H1 (cell line): ENCODE results near the gene CFB. TPM values are rescaled to one million over a fixed set of nuclear protein-coding genes. Genes with fewer than 3 reads are reported as not detected.

Experiments used
- CTCF ChIA-PET: fragments of 300-600 bp; sonication (Branson Sonifier 250); formaldehyde crosslinking; loops from one replicate; lab custom pipeline; 2021; ENCODE audit not compliant: partially characterized antibody; lab: Charles Lee
- POLR2A ChIA-PET: fragments of 300-600 bp; sonication (Branson Sonifier 250); formaldehyde crosslinking; loops from one replicate; lab custom pipeline; 2021; ENCODE audit warnings: inconsistent platforms; ENCODE audit not compliant: partially characterized antibody; lab: Charles Lee
- DNase-seq, 2 experiments: peaks; one replicate each; pipeline versions ENCODE4 v3.0.0 to v3.0.0-alpha.2; 2010 to 2022; ENCODE audit warnings: low spot score in 2 of 2, low read depth in 1 of 2, mixed read lengths in 1 of 2
- FAIRE-seq: peaks from 2 replicates; lab custom pipeline; 2011; peaks lifted over from hg19 to GRCh38; lab: Jason Lieb, UNC
- H2AFZ ChIP-seq: 2 replicates; pipeline ENCODE4 v1.8.1; 2012; ENCODE audit warnings: low read length, inconsistent platforms
- H2AK5ac ChIP-seq: 2 replicates; pipeline ENCODE4 v1.6.1; 2013; ENCODE audit warnings: low read depth, low read length
- H2BK120ac ChIP-seq: replicated peaks from 2 replicates; pipeline ENCODE3; 2013; ENCODE audit warnings: low read depth, low read length, inconsistent platforms
- H2BK12ac ChIP-seq: 2 replicates; pipeline ENCODE4 v1.6.1; 2013; ENCODE audit warnings: low read depth, low read length
- H2BK15ac ChIP-seq: 2 replicates; pipeline ENCODE4 v1.6.1; 2013; ENCODE audit warnings: low read length
- H2BK20ac ChIP-seq: 2 replicates; pipeline ENCODE4 v1.6.1; 2013; ENCODE audit warnings: low read length
- H2BK5ac ChIP-seq: 2 replicates; pipeline ENCODE4 v1.6.1; 2013; ENCODE audit warnings: low read depth, low read length
- H3K14ac ChIP-seq: 2 replicates; pipeline ENCODE4 v1.6.1; 2013; ENCODE audit warnings: inconsistent platforms; ENCODE audit not compliant: insufficient read length
- H3K18ac ChIP-seq: 2 replicates; pipeline ENCODE4 v1.6.1; 2013; ENCODE audit warnings: low read length; ENCODE audit errors: extremely low read depth
- H3K23ac ChIP-seq: 2 replicates; pipeline ENCODE4 v1.6.1; 2013; ENCODE audit warnings: inconsistent platforms; ENCODE audit not compliant: insufficient read length
- H3K23me2 ChIP-seq: 2 replicates; pipeline ENCODE4 v1.6.1; 2013; ENCODE audit warnings: low read depth, low read length
- H3K27ac ChIP-seq: 2 replicates; pipeline ENCODE4 v1.6.1; 2011; ENCODE audit warnings: low read depth, low read length, inconsistent platforms
- H3K27me3 ChIP-seq, 4 experiments: replicated peaks in 1 of 4; 1 replicate in 1 of 4; 2 replicates in 3 of 4; pipeline versions ENCODE4 v1.6.1 to v1.8.1; 2011 to 2013; ENCODE audit warnings: low read length in 3 of 4, mild to moderate bottlenecking in 3 of 4, inconsistent platforms in 2 of 4, mixed read lengths in 2 of 4, moderate library complexity in 1 of 4; ENCODE audit not compliant: control insufficient read depth in 3 of 4, insufficient read depth in 3 of 4; ENCODE audit errors: extremely low read depth in 1 of 4
- H3K36me3 ChIP-seq, 4 experiments: 2 replicates each; pipeline versions ENCODE4 v1.6.1 to v1.8.1; 2011 to 2013; ENCODE audit warnings: mild to moderate bottlenecking in 4 of 4, low read length in 3 of 4, moderate library complexity in 2 of 4, control low read depth in 1 of 4, inconsistent platforms in 1 of 4; ENCODE audit not compliant: insufficient read depth in 4 of 4, control insufficient read depth in 2 of 4
- H3K4ac ChIP-seq: replicated peaks from 2 replicates; pipeline ENCODE3; 2013; ENCODE audit warnings: low read length, low read depth, mixed read lengths, inconsistent platforms; ENCODE audit not compliant: insufficient read length
- H3K4me1 ChIP-seq, 4 experiments: replicated peaks in 1 of 4; 1 replicate in 1 of 4; 2 replicates in 3 of 4; pipeline versions ENCODE4 v1.6.1 to v1.8.1; 2011 to 2013; ENCODE audit warnings: low read length in 3 of 4, inconsistent platforms in 2 of 4, mixed read lengths in 1 of 4; ENCODE audit not compliant: insufficient read depth in 4 of 4, control insufficient read depth in 3 of 4
- H3K4me2 ChIP-seq, 2 experiments: 2 replicates each; pipeline versions ENCODE4 v1.6.1 to v1.8.1; 2011 to 2013; ENCODE audit warnings: low read depth in 2 of 2, low read length in 2 of 2, control low read depth in 1 of 2, inconsistent platforms in 1 of 2, mild to moderate bottlenecking in 1 of 2; ENCODE audit not compliant: insufficient read depth in 1 of 2
- H3K4me3 ChIP-seq, 4 experiments: fragments of 200-600, 300-600 bp in 1 of 4; sonication (generic), shearing (Covaris generic), sonication (Bioruptor Twin) in 1 of 4; 2 replicates each; pipeline versions ENCODE4 v1.5.1 to v1.8.1; 2011 to 2016; ENCODE audit warnings: low read length in 4 of 4, low read depth in 3 of 4, control low read depth in 2 of 4, inconsistent platforms in 2 of 4, mild to moderate bottlenecking in 2 of 4, mixed read lengths in 1 of 4, moderate library complexity in 1 of 4; ENCODE audit not compliant: insufficient read depth in 2 of 4; ENCODE audit errors: extremely low read depth in 1 of 4
- H3K56ac ChIP-seq: replicated peaks from 2 replicates; pipeline ENCODE3; 2013; ENCODE audit warnings: low read depth, mild to moderate bottlenecking, mixed read lengths, low read length, inconsistent platforms; ENCODE audit not compliant: insufficient read length
- H3K79me1 ChIP-seq: 2 replicates; pipeline ENCODE4 v1.6.1; 2013; ENCODE audit warnings: low read depth, low read length, control low read depth
- H3K79me2 ChIP-seq, 2 experiments: 2 replicates each; pipeline versions ENCODE4 v1.6.1 to v1.8.1; 2012 to 2013; ENCODE audit warnings: low read length in 2 of 2, mild to moderate bottlenecking in 2 of 2, inconsistent platforms in 1 of 2; ENCODE audit not compliant: insufficient read depth in 2 of 2, control insufficient read depth in 1 of 2
- H3K9ac ChIP-seq, 4 experiments: replicated peaks in 1 of 4; 1 replicate in 1 of 4; 2 replicates in 3 of 4; pipeline versions ENCODE4 v1.6.1 to v1.8.1; 2011 to 2013; ENCODE audit warnings: low read depth in 3 of 4, low read length in 3 of 4, control low read depth in 2 of 4, mild to moderate bottlenecking in 2 of 4, moderate library complexity in 2 of 4, inconsistent platforms in 1 of 4; ENCODE audit errors: extremely low read depth in 1 of 4
- H3K9me3 ChIP-seq, 2 experiments: 2 replicates each; pipeline versions ENCODE4 v1.6.1 to v1.8.1; 2012 to 2013; ENCODE audit warnings: mild to moderate bottlenecking in 2 of 2, moderate library complexity in 2 of 2, control low read depth in 1 of 2, inconsistent platforms in 1 of 2, low read depth in 1 of 2, low read length in 1 of 2, mixed read lengths in 1 of 2; ENCODE audit not compliant: insufficient read depth in 2 of 2
- H4K20me1 ChIP-seq, 2 experiments: replicated peaks in 1 of 2; 2 replicates each; pipeline versions ENCODE3 to v1.8.1; 2011 to 2013; ENCODE audit warnings: inconsistent platforms in 2 of 2, low read length in 2 of 2, mild to moderate bottlenecking in 1 of 2; ENCODE audit not compliant: insufficient read depth in 2 of 2, control insufficient read depth in 1 of 2
- H4K5ac ChIP-seq: 2 replicates; pipeline ENCODE4 v1.6.1; 2013; ENCODE audit warnings: low read length, low read depth, mixed read lengths, inconsistent platforms; ENCODE audit not compliant: insufficient read length
- H4K8ac ChIP-seq: 2 replicates; pipeline ENCODE4 v1.8.0; 2013; ENCODE audit warnings: mild to moderate bottlenecking, moderate library complexity, low read length, inconsistent platforms; ENCODE audit not compliant: insufficient read depth; ENCODE audit errors: extremely low read depth
- H4K91ac ChIP-seq: replicated peaks from 2 replicates; pipeline ENCODE3; 2013; ENCODE audit warnings: low read length, mixed read lengths, inconsistent platforms; ENCODE audit not compliant: insufficient read length
- BACH1 ChIP-seq: IDR thresholded peaks from 2 replicates; pipeline ENCODE4 v1.6.1; 2012; ENCODE audit warnings: low read length, improper control_type of control experiment
- HDAC2 ChIP-seq, 2 experiments: fragments of 300-600 bp in 1 of 2; sonication (generic) in 1 of 2; IDR thresholded peaks; 2 replicates each; pipeline ENCODE4 v1.6.1; 2011 to 2012; ENCODE audit warnings: low read depth in 2 of 2, low read length in 2 of 2, mild to moderate bottlenecking in 2 of 2, moderate library complexity in 2 of 2, borderline replicate concordance in 1 of 2, inconsistent platforms in 1 of 2
- KDM1A ChIP-seq: fragments of 200-600, 300-600 bp; sonication (generic); IDR thresholded peaks from 2 replicates; pipeline ENCODE4 v1.7.1; 2016; ENCODE audit warnings: mild to moderate bottlenecking, low read length, borderline replicate concordance
- KDM5A ChIP-seq: fragments of 200-600 bp; IDR thresholded peaks from 2 replicates; pipeline ENCODE4 v1.7.1; 2012; ENCODE audit warnings: mild to moderate bottlenecking, low read length, inconsistent platforms, mixed read lengths
- MAFK ChIP-seq: IDR thresholded peaks from 2 replicates; pipeline ENCODE4 v1.6.1; 2012; ENCODE audit warnings: low read depth, mild to moderate bottlenecking, improper control_type of control experiment, low read length
- RBBP5 ChIP-seq: IDR thresholded peaks from 2 replicates; pipeline ENCODE4 v1.7.1; 2012; ENCODE audit warnings: low read depth, mild to moderate bottlenecking, inconsistent platforms, low read length, moderate library complexity, borderline replicate concordance
- SIN3A ChIP-seq, 2 experiments: IDR thresholded peaks in 1 of 2; conservative IDR thresholded peaks in 1 of 2; 2 replicates each; pipeline ENCODE4 v1.6.1; 2011 to 2012; ENCODE audit warnings: low read length in 2 of 2, improper control_type of control experiment in 1 of 2, low read depth in 1 of 2, mild to moderate bottlenecking in 1 of 2
- TCF12 ChIP-seq: IDR thresholded peaks from 2 replicates; pipeline ENCODE4 v1.6.1; 2011; ENCODE audit warnings: low read depth, mild to moderate bottlenecking, low read length
- YY1 ChIP-seq: IDR thresholded peaks from 2 replicates; pipeline ENCODE4 v1.6.1; 2011; ENCODE audit warnings: low read depth, mild to moderate bottlenecking, low read length
- WGBS, 2 experiments: shearing (Covaris generic) in 1 of 2; methylation state at CpG; one replicate each; pipeline versions ENCODE4 v1.1.6 to v1.1.7; 2013 to 2015; ENCODE audit warnings: low lambda C conversion rate in 2 of 2, mixed read lengths in 2 of 2, inconsistent platforms in 1 of 2, low coverage in 1 of 2, missing lambda C conversion rate in 1 of 2; ENCODE audit not compliant: insufficient replicate concordance in 2 of 2, insufficient coverage in 1 of 2, insufficient read length in 1 of 2; ENCODE audit errors: extremely low coverage in 1 of 2, missing lambda C conversion rate in 1 of 2; 5-methylcytosine and 5-hydroxymethylcytosine counted together
- polyA plus RNA-seq, 7 experiments: library from polyadenylated mRNA; depleted of rRNA in 3 of 7; stranded (reverse) in 5 of 7; unstranded in 2 of 7; fragments of >200 nt in 5 of 7; fragments of 200-250 nt in 2 of 7; gene quantifications; 1 replicate in 5 of 7; 2 replicates in 1 of 7; 4 replicates in 1 of 7; pipeline versions ENCODE4 v1.2.1 to v1.2.3, GENCODE V29; 2011 to 2013; ENCODE audit warnings: missing spikeins in 2 of 7, mixed read lengths in 2 of 7
- total RNA-seq: library from RNA; stranded (reverse); fragmentation: NEBNext Ultra II Directional; extraction: Animal tissue kit (Norgen Biotek cat#: 25700); gene quantifications from 2 replicates; pipeline ENCODE4 v1.2.1, GENCODE V29; 2021

Gene CFB
- total and polyA plus RNA-seq, 2 of the 8 experiments (the other 6 are each of a cell fraction or from before 2014, with no cell fraction given), result 0.09 TPM; not detected in 1

DNA sequence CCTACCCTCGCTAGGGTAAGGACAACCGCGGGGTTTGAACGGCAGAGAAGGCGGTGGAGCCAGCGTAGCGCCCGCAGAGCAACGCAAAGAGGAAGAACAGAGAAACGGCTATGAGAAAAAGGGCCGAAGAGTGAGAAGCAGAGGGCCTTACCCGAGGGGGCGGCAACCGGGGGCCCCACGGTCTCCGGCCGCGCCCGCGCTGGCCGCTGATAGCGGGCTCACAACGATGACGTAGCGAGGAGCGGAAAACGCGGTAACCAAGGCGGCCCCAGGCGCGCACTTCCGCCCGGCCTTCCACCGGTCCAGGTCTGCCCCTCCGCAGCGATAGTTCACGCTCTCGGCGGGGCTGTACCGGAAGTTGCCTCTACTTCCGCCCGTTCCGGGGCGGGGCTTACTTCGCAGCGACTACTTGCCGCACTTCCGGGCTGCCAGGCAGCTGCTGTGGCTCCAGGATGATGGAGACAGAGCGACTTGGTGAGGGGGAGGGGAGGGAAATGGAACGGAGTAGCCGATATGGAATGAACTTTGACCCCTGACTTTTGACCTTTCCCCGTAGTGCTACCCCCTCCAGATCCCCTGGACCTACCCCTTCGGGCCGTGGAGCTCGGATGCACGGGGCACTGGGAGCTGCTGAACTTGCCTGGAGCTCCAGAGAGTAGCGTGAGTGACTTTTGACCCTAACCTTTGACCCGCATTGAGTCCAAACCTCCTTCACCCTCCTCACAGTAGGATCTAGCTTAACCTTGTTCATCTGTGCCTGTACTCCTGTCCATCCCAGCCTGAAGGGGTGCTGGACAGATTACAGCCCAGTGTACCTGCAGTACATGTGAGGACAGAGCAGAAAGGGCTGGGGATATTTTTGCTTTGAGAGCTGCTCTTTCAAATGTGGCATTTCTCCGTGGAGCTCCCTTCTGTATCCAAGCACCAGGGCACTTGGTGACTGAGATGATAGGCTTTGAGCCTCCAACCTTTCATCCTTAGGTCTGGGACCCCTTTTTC lies 13.1 kb downstream of the CFB start, which contains the start of the genes NELFE and SKIC2:
Gene NELFE (minus strand): TSS at position 231 of the 999 bp plus-strand sequence. CDS start 525 bp downstream, outside the sequence.
Gene SKIC2 (plus strand): TSS at position 435 of the 999 bp plus-strand sequence. CDS start 18 bp downstream, at position 453.
- Histone ChIP-seq H3K79me2 (peaks cover 0 to 24% of the 10 kb centered on the region in 2 experiments; a peak in 3 of 4 replicates), H3K4me2 (peak within 1 kb of the TSS; percentile 86 to 99), H3K18ac (peak within 1 kb of the TSS; percentile 66), H3K9me3 (no peaks in the 10 kb centered on the region), H3K23me2 (peaks cover 10% of the 10 kb centered on the region), H2AK5ac (no peak within 1 kb of the TSS), H3K27ac (peak within 1 kb of the TSS; percentile 78), H3K4me3 (peak within 1 kb of the TSS; percentile 96 to 99 (median 98)), H2BK20ac (no peak within 1 kb of the TSS), H3K36me3 (peaks cover 5 to 55% (median 43%) of the 10 kb centered on the region in 4 experiments; a peak in 7 of 8 replicates), H3K4me1 (peaks cover 0 to 6% (median 3%) of the 10 kb centered on the region in 4 experiments; a peak in 3 of 7 replicates), H3K56ac (no peak within 1 kb of the TSS), H3K79me1 (peaks cover 5% of the 10 kb centered on the region), H3K4ac (peak within 1 kb of the TSS; percentile 63), H4K5ac (peak within 1 kb of the TSS; percentile 66), H3K14ac (no peak within 1 kb of the TSS), H2BK5ac (peak within 1 kb of the TSS; percentile 79), H4K8ac (peak within 1 kb of the TSS; percentile 88; the same call in 1 of the 2 replicates), H3K23ac (no peak within 1 kb of the TSS), H4K20me1 (peaks cover 0 to 2% of the 10 kb centered on the region in 2 experiments), H2BK120ac (no peak within 1 kb of the TSS), H2BK12ac (0 out of 2 replicates have a peak within 1 kb of the TSS, but pooled peaks have one; percentile 72), H4K91ac (peak within 1 kb of the TSS; percentile 90), H2BK15ac (peak within 1 kb of the TSS; percentile 5; the same call in 1 of the 2 replicates), H3K27me3 (no peaks in the 10 kb centered on the region), H3K9ac (peak within 1 kb of the TSS; percentile 75 to 87 (median 86)), H2AFZ (peak within 1 kb of the TSS; percentile 93)
- WGBS, 2 experiments, result 2% methylated on average over 50 of the region's 59 CpGs; no CpG with 5 or more reads in 1 of the 2 experiments
- FAIRE-seq (no peak), DNase-seq (peak; percentile 94 to 97)
- POLR2A ChIA-PET, result interaction anchor here (0.8 to 16.4 kb wide), 19 partner anchors 9 to 417 kb away, joined by 3 to 279 read pairs (median 3); partner anchors contain the start of genes BAG6, CFB, DDX39B and DXO
- CTCF ChIA-PET, result interaction anchor here (0.8 to 4.0 kb wide), 8 partner anchors 7 to 187 kb away, joined by 3 to 20 read pairs (median 4); partner anchors contain the start of gene CFB
- TF ChIP-seq KDM1A, result no peak
- TF ChIP-seq MAFK, result no peak
- TF ChIP-seq SIN3A (conservative IDR thresholded peaks at IDR 0.05 in 1 of 2, IDR thresholded peaks at IDR 0.05 in 1 of 2; ENCODE audit: low read depth in 1 of 2, low read length in 2 of 2), result peak; percentile 84 to 96
- peak in 1 of 2 experiments; percentile 80; a peak in 1 of 4 replicates for TF ChIP-seq HDAC2 (IDR thresholded peaks at IDR 0.05; ENCODE audit: borderline replicate concordance in 1 of 2, low read depth in 2 of 2, low read length in 2 of 2)
- TF ChIP-seq TCF12, result 0 out of 2 replicates have a peak, but pooled peaks have one; percentile 65
- peak; percentile 70 for TF ChIP-seq KDM5A
- TF ChIP-seq BACH1, result no peak
- TF ChIP-seq YY1, result 0 out of 2 replicates have a peak, but pooled peaks have one; percentile 73
- 0 out of 2 replicates have a peak, but pooled peaks have one; percentile 67 for TF ChIP-seq RBBP5
